Activated naive CD4-positive, alpha-beta T cell treated with anti-CD3 and anti-CD28 coated beads for 36 hours (primary cell): ENCODE results near the gene CCR6. TPM values are rescaled to one million over a fixed set of nuclear protein-coding genes. Genes with fewer than 3 reads are reported as not detected.

Experiments used
- CTCF ChIA-PET: fragments of 350-600 bp; sonication (Branson Sonifier 250); formaldehyde crosslinking; loops from one replicate; lab custom pipeline; 2021; ENCODE audit warnings: antibody characterized with exemption; lab: Charles Lee
- DNase-seq: peaks from one replicate; pipeline ENCODE4 v3.0.0-alpha.2; 2020
- H3K27ac Mint-ChIP-seq: one replicate; pipeline ENCODE4 v1.8.0; 2021; ENCODE audit warnings: mild to moderate bottlenecking, mixed read lengths
- H3K27me3 Mint-ChIP-seq: one replicate; pipeline ENCODE4 v1.8.0; 2021; ENCODE audit warnings: low read depth, mixed read lengths
- H3K36me3 Mint-ChIP-seq: one replicate; pipeline ENCODE4 v1.8.0; 2021; ENCODE audit warnings: low read depth, mixed read lengths
- H3K4me1 Mint-ChIP-seq: one replicate; pipeline ENCODE4 v1.8.0; 2021; ENCODE audit warnings: low read depth, mixed read lengths
- H3K4me3 Mint-ChIP-seq: one replicate; pipeline ENCODE4 v1.8.0; 2021; ENCODE audit warnings: mild to moderate bottlenecking, moderate library complexity, mixed read lengths
- H3K9me3 Mint-ChIP-seq: one replicate; pipeline ENCODE4 v1.8.0; 2021; ENCODE audit warnings: mixed read lengths
- intact Hi-C: fragments of 100-400 bp; cut with micrococcal nuclease; formaldehyde crosslinking; loops from one replicate; pipeline ENCODE4 v1.15.1; 2023
- total RNA-seq, 2 experiments: library from RNA; stranded (reverse); gene quantifications; one replicate each; pipeline ENCODE4 v1.2.3, GENCODE V29; 2021

Gene CCR6
- total RNA-seq, 2 experiments from 2014 or later: 0.31 to 0.37 TPM

DNA sequence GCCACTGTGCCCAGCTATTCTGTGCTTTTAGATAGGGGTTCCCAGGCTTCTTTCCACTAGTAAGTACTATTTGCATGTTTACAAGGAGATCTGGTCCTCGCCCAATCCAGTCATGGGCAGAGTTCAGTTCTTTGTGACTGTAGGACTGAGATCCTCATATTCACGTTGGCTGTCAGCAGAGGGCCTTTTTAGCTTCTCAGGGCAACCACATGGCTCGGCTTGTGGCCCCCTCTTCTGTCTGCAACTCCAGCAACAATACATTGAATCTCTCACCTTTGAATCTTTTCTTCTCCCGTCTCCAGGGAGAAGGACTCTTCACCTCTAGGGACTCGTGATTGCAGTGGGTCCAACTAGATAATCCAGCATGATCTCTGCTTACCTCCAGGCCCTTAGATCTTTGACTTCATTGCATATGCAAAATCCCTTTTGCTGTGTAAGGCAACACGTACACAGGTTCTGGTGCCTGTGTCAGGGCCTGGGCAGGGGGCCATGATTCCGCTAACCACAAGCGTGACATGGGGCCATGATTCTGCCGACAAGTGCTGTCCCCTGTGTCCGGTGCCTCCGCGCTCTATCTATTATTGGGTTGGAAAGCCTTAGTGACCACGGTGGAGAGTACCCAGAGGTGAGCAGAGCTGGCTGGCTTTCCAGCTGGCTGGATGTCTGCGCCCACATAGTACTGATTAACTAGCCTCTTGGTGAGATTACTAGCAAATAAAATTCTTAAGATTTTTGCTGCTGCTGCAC, 5.1 kb downstream of the CCR6 start:
- H3K36me3 Mint-ChIP-seq: no peaks in the 10 kb centered on the region
- H3K9me3 Mint-ChIP-seq: peaks cover 4% of the 10 kb centered on the region
- H3K4me3 Mint-ChIP-seq: no peak overlapping the region
- H3K27me3 Mint-ChIP-seq: no peaks in the 10 kb centered on the region
- no peak for DNase-seq
- intact Hi-C loops: no loop called here
- no peak overlapping the region for H3K27ac Mint-ChIP-seq
- CTCF ChIA-PET: interaction anchor here (0.6 to 1.3 kb wide), 2 partner anchors 13 to 14 kb away, joined by 3 to 4 read pairs; no protein-coding TSS in a partner anchor
- no peaks in the 10 kb centered on the region for H3K4me1 Mint-ChIP-seq

- Mint-ChIP-seq H3K27me3 (no peaks in the 10 kb centered on the region), H3K4me3 (no peak overlapping the region), H3K9me3 (peaks cover 4% of the 10 kb centered on the region), H3K27ac (no peak overlapping the region), H3K4me1 (no peaks in the 10 kb centered on the region), H3K36me3 (no peaks in the 10 kb centered on the region)
- DNase-seq: no peak
- CTCF ChIA-PET: interaction anchor here (1.3 kb wide), 1 partner anchor 12 kb away, joined by 4 read pairs; no protein-coding TSS in a partner anchor
- intact Hi-C loops: no loop called here
Observed at GRCh38 chr6:167129159-167129558, 6.3 kb downstream of the CCR6 start.

- no peaks in the 10 kb centered on the region for H3K36me3 Mint-ChIP-seq
- CTCF ChIA-PET: no interaction called here
- H3K9me3 Mint-ChIP-seq: peaks cover 4% of the 10 kb centered on the region
- intact Hi-C loops: no loop called here
- H3K4me1 Mint-ChIP-seq: no peaks in the 10 kb centered on the region
- H3K27me3 Mint-ChIP-seq: no peaks in the 10 kb centered on the region
- no peak for DNase-seq
- no peak overlapping the region for H3K4me3 Mint-ChIP-seq
- H3K27ac Mint-ChIP-seq: no peak overlapping the region
Observed at GRCh38 chr6:167129562-167129961, 6.7 kb downstream of the CCR6 start.

DNA sequence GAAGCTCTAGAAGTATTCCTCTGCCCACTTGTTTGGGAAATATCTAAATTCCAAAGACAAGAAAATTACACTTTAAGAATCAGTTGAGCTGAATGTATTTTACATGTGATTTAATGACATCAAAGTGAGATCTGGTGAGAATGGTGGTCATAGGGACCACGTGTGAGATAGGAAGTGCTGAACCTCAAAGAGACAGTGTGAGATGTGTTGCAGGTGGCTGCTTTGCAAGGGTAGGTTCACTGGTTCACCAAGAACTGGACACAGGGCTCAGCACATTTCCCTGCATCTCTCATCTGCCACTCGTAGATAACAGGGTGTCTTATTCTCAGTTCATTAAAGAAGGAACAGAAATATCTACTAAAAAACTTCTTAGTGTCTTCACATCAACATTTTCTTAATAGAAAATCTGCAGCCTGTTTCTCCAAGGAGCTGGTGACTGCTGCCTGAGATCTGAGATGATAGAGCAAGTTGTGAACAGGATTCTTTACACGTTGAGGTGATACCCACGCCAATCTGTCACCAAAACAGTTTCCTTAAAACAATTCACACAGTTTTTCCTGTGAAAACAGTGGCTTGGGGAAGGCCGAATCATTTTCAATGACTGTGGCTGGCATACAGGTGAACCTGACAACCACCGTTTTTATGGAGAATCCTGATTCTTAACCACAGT, 7.2 kb downstream of the CCR6 start:
- Mint-ChIP-seq H3K36me3 (no peaks in the 10 kb centered on the region), H3K27me3 (no peaks in the 10 kb centered on the region), H3K4me3 (no peak overlapping the region), H3K9me3 (peaks cover 4% of the 10 kb centered on the region), H3K27ac (no peak overlapping the region), H3K4me1 (no peaks in the 10 kb centered on the region)
- no peak for DNase-seq
- CTCF ChIA-PET: no interaction called here
- intact Hi-C loops: no loop called here

DNA sequence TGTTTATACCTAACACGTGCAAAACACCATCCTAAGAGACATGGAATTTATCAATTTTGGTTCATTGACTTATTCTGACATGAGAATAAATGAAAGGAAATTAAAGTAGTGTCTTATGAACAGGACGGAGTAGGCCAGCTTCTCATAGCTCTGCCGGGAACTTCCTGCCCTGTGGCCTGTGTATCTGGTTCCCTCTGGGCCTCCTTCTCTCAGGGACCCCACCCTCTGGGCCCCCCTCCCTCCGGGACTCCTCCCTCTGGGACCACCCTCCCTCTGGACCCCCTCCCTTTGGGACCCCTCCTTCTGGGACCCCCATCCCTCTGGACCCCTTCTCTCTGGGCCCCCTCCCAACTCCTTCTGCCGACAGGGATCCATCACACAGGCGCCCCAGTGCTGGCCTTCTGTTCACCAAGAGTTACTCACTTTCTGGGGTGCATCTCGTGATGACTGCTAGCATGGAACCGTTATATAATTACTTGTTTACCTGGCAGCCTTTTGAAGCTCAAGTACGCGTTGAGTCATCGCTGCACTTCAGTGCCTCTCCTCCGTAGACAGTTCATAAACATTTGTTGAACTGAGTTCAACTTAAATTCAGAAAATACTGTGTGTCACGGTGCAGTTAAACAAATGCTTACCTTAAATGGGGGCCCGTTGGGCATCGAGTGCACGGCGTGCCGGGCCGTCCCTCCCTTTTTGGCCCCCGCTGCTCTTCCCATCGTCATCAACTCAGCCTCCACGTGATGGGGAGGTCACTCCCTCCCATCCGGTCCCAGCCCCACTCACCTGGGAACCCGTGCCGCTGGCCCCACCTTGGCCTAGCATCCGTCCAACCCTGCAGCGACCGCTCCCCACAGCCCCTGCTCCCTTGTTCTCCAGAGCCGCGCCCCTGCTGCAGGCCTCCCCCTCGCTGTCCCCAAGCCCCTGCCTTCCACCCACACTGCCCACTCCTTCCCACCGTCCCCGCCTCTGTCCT, 8.1 kb downstream of the CCR6 start:
- no peak overlapping the region for H3K27ac Mint-ChIP-seq

DNA sequence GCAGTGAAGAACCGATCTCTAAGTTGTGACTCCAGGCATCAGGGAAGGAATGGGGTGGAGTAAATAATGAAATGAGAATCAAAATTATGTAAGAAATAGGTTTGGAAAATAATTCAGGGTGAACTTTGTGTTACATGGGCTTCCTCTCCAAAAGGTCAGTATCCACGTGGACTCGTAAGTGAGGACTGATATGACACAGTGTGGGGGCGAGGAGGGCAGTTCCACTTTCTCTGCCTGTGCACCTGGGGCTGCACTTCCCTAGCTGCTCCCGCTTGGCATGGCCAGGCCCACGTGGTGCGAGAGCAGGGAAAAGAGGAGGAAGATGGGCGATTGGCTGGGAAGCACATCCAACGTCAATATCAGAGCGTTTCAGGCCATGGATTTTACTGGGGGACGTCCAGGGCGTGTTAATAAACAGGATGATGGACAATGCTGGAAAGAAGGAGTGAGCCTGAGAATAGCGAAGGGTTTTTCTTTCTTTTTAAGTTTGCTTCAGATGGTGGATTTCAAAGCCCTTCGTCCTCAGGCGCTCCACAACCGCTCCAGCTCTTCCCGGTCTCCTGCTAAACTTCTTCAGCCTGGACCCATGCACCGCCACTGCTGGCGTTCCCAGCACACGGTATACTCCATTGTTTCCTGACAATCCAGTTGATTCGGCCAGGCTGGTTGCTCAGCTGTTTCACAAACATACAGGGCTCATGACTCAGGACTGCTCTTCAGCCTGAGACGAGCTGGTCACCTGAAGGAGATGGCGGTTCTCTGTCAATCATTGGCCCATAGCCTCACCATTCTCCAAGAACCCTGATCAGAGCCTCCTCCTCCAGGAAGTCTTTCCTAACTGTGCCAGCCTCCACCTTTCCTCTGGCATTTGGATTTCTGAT, 11.8 kb downstream of the CCR6 start:
- Mint-ChIP-seq H3K27me3 (no peaks in the 10 kb centered on the region), H3K36me3 (no peaks in the 10 kb centered on the region), H3K4me1 (peaks cover 2% of the 10 kb centered on the region), H3K4me3 (no peak overlapping the region), H3K27ac (no peak overlapping the region), H3K9me3 (no peaks in the 10 kb centered on the region)
- CTCF ChIA-PET: no interaction called here
- intact Hi-C loops: no loop called here
- no peak for DNase-seq

More for the DNA sequence above, 8.1 kb downstream of the CCR6 start:
- DNase-seq: no peak
- no peaks in the 10 kb centered on the region for H3K36me3 Mint-ChIP-seq
- H3K9me3 Mint-ChIP-seq: peaks cover 4% of the 10 kb centered on the region
- no peak overlapping the region for H3K4me3 Mint-ChIP-seq
- no peaks in the 10 kb centered on the region for H3K4me1 Mint-ChIP-seq
- CTCF ChIA-PET: no interaction called here
- no peaks in the 10 kb centered on the region for H3K27me3 Mint-ChIP-seq
- intact Hi-C loops: no loop called here

- no peak overlapping the region for H3K4me3 Mint-ChIP-seq
- intact Hi-C loops: no loop called here
- H3K27me3 Mint-ChIP-seq: no peaks in the 10 kb centered on the region
- peaks cover 2% of the 10 kb centered on the region for H3K4me1 Mint-ChIP-seq
- DNase-seq: no peak
- CTCF ChIA-PET: no interaction called here
- no peak overlapping the region for H3K27ac Mint-ChIP-seq
- H3K36me3 Mint-ChIP-seq: no peaks in the 10 kb centered on the region
- H3K9me3 Mint-ChIP-seq: no peaks in the 10 kb centered on the region
Observed at GRCh38 chr6:167136376-167136775, 13.5 kb downstream of the CCR6 start.

- no peaks in the 10 kb centered on the region for H3K27me3 Mint-ChIP-seq
- no peak for DNase-seq
- no peak overlapping the region for H3K4me3 Mint-ChIP-seq
- CTCF ChIA-PET: no interaction called here
- H3K9me3 Mint-ChIP-seq: no peaks in the 10 kb centered on the region
- H3K36me3 Mint-ChIP-seq: no peaks in the 10 kb centered on the region
- H3K27ac Mint-ChIP-seq: no peak overlapping the region
- peaks cover 2% of the 10 kb centered on the region for H3K4me1 Mint-ChIP-seq
- intact Hi-C loops: no loop called here
Observed at GRCh38 chr6:167137081-167137480, 14.2 kb downstream of the CCR6 start.

DNA sequence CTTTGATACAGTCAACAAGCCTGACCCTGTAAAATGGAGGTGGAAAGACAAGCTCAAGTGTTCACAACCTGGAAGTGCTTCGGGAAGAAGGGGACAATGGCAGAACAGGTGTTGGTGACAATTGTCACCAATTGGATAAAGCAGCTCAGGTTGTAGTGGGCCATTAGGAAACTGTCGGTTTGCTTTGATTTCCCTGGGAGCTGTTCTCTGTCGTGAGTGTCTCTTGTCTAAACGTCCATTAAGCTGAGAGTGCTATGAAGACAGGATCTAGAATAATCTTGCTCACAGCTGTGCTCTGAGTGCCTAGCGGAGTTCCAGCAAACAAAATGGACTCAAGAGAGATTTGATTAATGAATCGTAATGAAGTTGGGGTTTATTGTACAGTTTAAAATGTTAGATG, 15.0 kb downstream of the CCR6 start:
- no peaks in the 10 kb centered on the region for H3K9me3 Mint-ChIP-seq

GRCh38 chr6:167139761-167140160, 16.9 kb downstream of the CCR6 start:
- H3K4me1 Mint-ChIP-seq: peaks cover 2% of the 10 kb centered on the region
- CTCF ChIA-PET: interaction anchor here (1.1 to 1.4 kb wide), 2 partner anchors 354 to 364 kb away, joined by 3 to 6 read pairs; no protein-coding TSS in a partner anchor
- H3K27ac Mint-ChIP-seq: no peak overlapping the region
- H3K27me3 Mint-ChIP-seq: peaks cover 3% of the 10 kb centered on the region
- DNase-seq: no peak
- H3K36me3 Mint-ChIP-seq: no peaks in the 10 kb centered on the region
- no peaks in the 10 kb centered on the region for H3K9me3 Mint-ChIP-seq
- no peak overlapping the region for H3K4me3 Mint-ChIP-seq
- intact Hi-C loops: no loop called here

More for the DNA sequence above, 15.0 kb downstream of the CCR6 start:
- Mint-ChIP-seq H3K4me1 (peaks cover 2% of the 10 kb centered on the region), H3K27me3 (no peaks in the 10 kb centered on the region), H3K4me3 (no peak overlapping the region), H3K36me3 (no peaks in the 10 kb centered on the region), H3K27ac (no peak overlapping the region)
- no peak for DNase-seq
- intact Hi-C loops: no loop called here
- CTCF ChIA-PET: interaction anchor here (0.6 to 1.1 kb wide), 4 partner anchors 14 to 901 kb away, joined by 3 to 6 read pairs (median 3); no protein-coding TSS in a partner anchor
